HG03060 (cell line): ENCODE data around the gene KCNMA1.

Experiments
- ATAC-seq: cut with Tn5 transposase; IDR thresholded peaks from one replicate; pipeline ENCODE4 v1.9.1; 2021; ENCODE audit warnings: low read depth, moderate number of reproducible peaks; ENCODE audit not compliant: unreplicated experiment

KCNMA1 gene

GRCh38 chr10:76998451-76998850 lies 639.2 kb downstream of the KCNMA1 start:
- ATAC-seq: no peak

- ATAC-seq: no peak
Measured at GRCh38 chr10:76997631-76998030, 640.0 kb downstream of the KCNMA1 start.

GRCh38 chr10:76995023-76995422 lies 642.6 kb downstream of the KCNMA1 start:
- no peak for ATAC-seq

GRCh38 chr10:76993213-76993612 lies 644.4 kb downstream of the KCNMA1 start:
- no peak for ATAC-seq

GRCh38 chr10:76992467-76992866 lies 645.1 kb downstream of the KCNMA1 start:
- no peak for ATAC-seq

GRCh38 chr10:76991621-76992020 lies 646.0 kb downstream of the KCNMA1 start:
- ATAC-seq: no peak

GRCh38 chr10:76990561-76990960 lies 647.0 kb downstream of the KCNMA1 start:
- no peak for ATAC-seq

GRCh38 chr10:76984559-76985443 lies 652.8 kb downstream of the KCNMA1 start:
- ATAC-seq: peak; percentile 80

- no peak for ATAC-seq
Measured at GRCh38 chr10:76983624-76984023, 654.0 kb downstream of the KCNMA1 start.

- ATAC-seq: no peak
Measured at GRCh38 chr10:76982671-76983070, 654.9 kb downstream of the KCNMA1 start.

GRCh38 chr10:76981251-76981650 lies 656.4 kb downstream of the KCNMA1 start:
- ATAC-seq: no peak

- no peak for ATAC-seq
Measured at GRCh38 chr10:76977901-76978300, 659.7 kb downstream of the KCNMA1 start.

GRCh38 chr10:76977046-76977445 lies 660.6 kb downstream of the KCNMA1 start:
- ATAC-seq: no peak

GRCh38 chr10:76976142-76976541 lies 661.5 kb downstream of the KCNMA1 start:
- no peak for ATAC-seq

GRCh38 chr10:76975126-76975525 lies 662.5 kb downstream of the KCNMA1 start:
- no peak for ATAC-seq

GRCh38 chr10:76974017-76974691 lies 663.5 kb downstream of the KCNMA1 start:
- no peak for ATAC-seq

GRCh38 chr10:76973091-76974016 lies 664.3 kb downstream of the KCNMA1 start:
- no peak for ATAC-seq

GRCh38 chr10:76972541-76972940 lies 665.1 kb downstream of the KCNMA1 start:
- ATAC-seq: no peak

- ATAC-seq: no peak
Measured at GRCh38 chr10:76971547-76972170, 665.9 kb downstream of the KCNMA1 start.
